ENCODE data around the gene NEGR1. TPM values are rescaled to one million over a fixed set of nuclear protein-coding genes. Genes with fewer than 3 reads are reported as not detected.

NEGR1 gene
- total and polyA plus RNA-seq, 2 experiments from 2014 or later = 0.57 to 0.94 TPM

GRCh38 chr1:72037745-72038343, 244.5 kb downstream of the NEGR1 start:
- peak; percentile 38; the same call in 1 of the 3 replicates for ATAC-seq

GRCh38 chr1:72034827-72035226, 247.5 kb downstream of the NEGR1 start:
- peaks cover 33% of the 10 kb centered on the region for H3K4me1 Mint-ChIP-seq
- peaks cover 1% of the 10 kb centered on the region for H3K27me3 Mint-ChIP-seq (ENCODE audit: insufficient read depth, low read depth, poor library complexity)
- no peaks in the 10 kb centered on the region for H4K20me1 ChIP-seq (replicated peaks; ENCODE audit: insufficient read depth)
- H3K79me2 ChIP-seq (replicated peaks; ENCODE audit: insufficient read depth) = no peaks in the 10 kb centered on the region
- H3K36me3 ChIP-seq (ENCODE audit: insufficient read depth) = no peaks in the 10 kb centered on the region
- ATAC-seq = peak; percentile 85
- peak overlapping the region; percentile 83 for H3K27ac Mint-ChIP-seq
- H3K9me3 Mint-ChIP-seq = no peaks in the 10 kb centered on the region; the same call in 2 of the 3 replicates
- H3K36me3 Mint-ChIP-seq (ENCODE audit: low read depth) = peaks cover 9% of the 10 kb centered on the region; the same call in 2 of the 3 replicates
- H3K9me2 ChIP-seq (ENCODE audit: insufficient read depth) = no peaks in the 10 kb centered on the region
- H3K27me3 ChIP-seq (ENCODE audit: insufficient read depth) = no peaks in the 10 kb centered on the region
- peak overlapping the region; percentile 75 for H3K27ac ChIP-seq (ENCODE audit: low read depth)
- peaks cover 11% of the 10 kb centered on the region for H3K4me1 ChIP-seq (ENCODE audit: insufficient read depth)
- H3K4me3 Mint-ChIP-seq = no peak overlapping the region
- no peaks in the 10 kb centered on the region for H3F3A ChIP-seq (replicated peaks; ENCODE audit: low read depth)
- no peak overlapping the region for H2AFZ ChIP-seq
- no peak overlapping the region for H3K4me3 ChIP-seq
- peak overlapping the region; percentile 29; the same call in 1 of the 2 replicates for H3K4me2 ChIP-seq
- DNase-seq (ENCODE audit: low spot score) = peak; percentile 74
- TF ChIP-seq ZNF114 (CRISPR knock-in tag; IDR thresholded peaks at IDR 0.05) (peak; percentile 96; the same call in 1 of the 2 replicates), ETS1 (IDR thresholded peaks at IDR 0.05) (peak; percentile 39; the same call in 1 of the 2 replicates), JUNB (IDR thresholded peaks at IDR 0.05; ENCODE audit: unreplicated experiment) (no peak)
- TF ChIP-seq, protein P1, sequence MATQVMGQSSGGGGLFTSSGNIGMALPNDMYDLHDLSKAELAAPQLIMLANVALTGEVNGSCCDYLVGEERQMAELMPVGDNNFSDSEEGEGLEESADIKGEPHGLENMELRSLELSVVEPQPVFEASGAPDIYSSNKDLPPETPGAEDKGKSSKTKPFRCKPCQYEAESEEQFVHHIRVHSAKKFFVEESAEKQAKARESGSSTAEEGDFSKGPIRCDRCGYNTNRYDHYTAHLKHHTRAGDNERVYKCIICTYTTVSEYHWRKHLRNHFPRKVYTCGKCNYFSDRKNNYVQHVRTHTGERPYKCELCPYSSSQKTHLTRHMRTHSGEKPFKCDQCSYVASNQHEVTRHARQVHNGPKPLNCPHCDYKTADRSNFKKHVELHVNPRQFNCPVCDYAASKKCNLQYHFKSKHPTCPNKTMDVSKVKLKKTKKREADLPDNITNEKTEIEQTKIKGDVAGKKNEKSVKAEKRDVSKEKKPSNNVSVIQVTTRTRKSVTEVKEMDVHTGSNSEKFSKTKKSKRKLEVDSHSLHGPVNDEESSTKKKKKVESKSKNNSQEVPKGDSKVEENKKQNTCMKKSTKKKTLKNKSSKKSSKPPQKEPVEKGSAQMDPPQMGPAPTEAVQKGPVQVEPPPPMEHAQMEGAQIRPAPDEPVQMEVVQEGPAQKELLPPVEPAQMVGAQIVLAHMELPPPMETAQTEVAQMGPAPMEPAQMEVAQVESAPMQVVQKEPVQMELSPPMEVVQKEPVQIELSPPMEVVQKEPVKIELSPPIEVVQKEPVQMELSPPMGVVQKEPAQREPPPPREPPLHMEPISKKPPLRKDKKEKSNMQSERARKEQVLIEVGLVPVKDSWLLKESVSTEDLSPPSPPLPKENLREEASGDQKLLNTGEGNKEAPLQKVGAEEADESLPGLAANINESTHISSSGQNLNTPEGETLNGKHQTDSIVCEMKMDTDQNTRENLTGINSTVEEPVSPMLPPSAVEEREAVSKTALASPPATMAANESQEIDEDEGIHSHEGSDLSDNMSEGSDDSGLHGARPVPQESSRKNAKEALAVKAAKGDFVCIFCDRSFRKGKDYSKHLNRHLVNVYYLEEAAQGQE (IDR thresholded peaks at IDR 0.05; ENCODE audit: unreplicated experiment) = no peak

More at GRCh38 chr1:72037745-72038343, 244.5 kb downstream of the NEGR1 start:
- H3K9me3 Mint-ChIP-seq = no peaks in the 10 kb centered on the region; the same call in 2 of the 3 replicates
- H3K36me3 Mint-ChIP-seq (ENCODE audit: low read depth) = peaks cover 9% of the 10 kb centered on the region; the same call in 2 of the 3 replicates
- no peaks in the 10 kb centered on the region for H3F3A ChIP-seq (replicated peaks; ENCODE audit: low read depth)
- no peaks in the 10 kb centered on the region for H3K79me2 ChIP-seq (replicated peaks; ENCODE audit: insufficient read depth)
- H4K20me1 ChIP-seq (replicated peaks; ENCODE audit: insufficient read depth) = no peaks in the 10 kb centered on the region
- no peak overlapping the region for H2AFZ ChIP-seq
- no peak overlapping the region for H3K27ac ChIP-seq (ENCODE audit: low read depth)
- peaks cover 19% of the 10 kb centered on the region for H3K4me1 Mint-ChIP-seq
- peak; percentile 80 for DNase-seq (ENCODE audit: low spot score)
- H3K4me2 ChIP-seq = no peak overlapping the region
- no peak overlapping the region for H3K4me3 ChIP-seq
- no peaks in the 10 kb centered on the region for H3K27me3 ChIP-seq (ENCODE audit: insufficient read depth)
- no peaks in the 10 kb centered on the region for H3K9me2 ChIP-seq (ENCODE audit: insufficient read depth)
- H3K36me3 ChIP-seq (ENCODE audit: insufficient read depth) = no peaks in the 10 kb centered on the region
- peaks cover 11% of the 10 kb centered on the region for H3K4me1 ChIP-seq (ENCODE audit: insufficient read depth)
- no peak for TF ChIP-seq POLR2AphosphoS5 (IDR thresholded peaks at IDR 0.05; ENCODE audit: low read depth)
- TF ChIP-seq CTCF (conservative IDR thresholded peaks at IDR 0.05; ENCODE audit: low read depth in 2 of 2) = peak; percentile 73 to 81
- H3K4me3 Mint-ChIP-seq = no peak overlapping the region
- no peaks in the 10 kb centered on the region for H3K27me3 Mint-ChIP-seq (ENCODE audit: insufficient read depth, low read depth, poor library complexity)
- peak overlapping the region; percentile 41; the same call in 1 of the 2 replicates for H3K27ac Mint-ChIP-seq

Measured in GM23338 (cell line).